AG10803 (cell line): Measurements from ENCODE around the gene MINDY1.

Experiments used
- DNase-seq: peaks from one replicate; pipeline ENCODE4 v3.0.0; 2010; ENCODE audit warnings: low read depth
- H3K4me3 ChIP-seq: 2 replicates; pipeline ENCODE4 v1.5.1; 2011; ENCODE audit warnings: mild to moderate bottlenecking, low read length, control low read depth
- CTCF ChIP-seq: conservative IDR thresholded peaks from 2 replicates; pipeline ENCODE4 v1.5.1; 2011; ENCODE audit warnings: mild to moderate bottlenecking, low read length, control low read depth, inconsistent platforms

Gene MINDY1

GRCh38 chr1:151049458-151049857, 42.8 kb upstream of the MINDY1 start:
- no peak for TF ChIP-seq CTCF
- H3K4me3 ChIP-seq = no peak overlapping the region

DNA sequence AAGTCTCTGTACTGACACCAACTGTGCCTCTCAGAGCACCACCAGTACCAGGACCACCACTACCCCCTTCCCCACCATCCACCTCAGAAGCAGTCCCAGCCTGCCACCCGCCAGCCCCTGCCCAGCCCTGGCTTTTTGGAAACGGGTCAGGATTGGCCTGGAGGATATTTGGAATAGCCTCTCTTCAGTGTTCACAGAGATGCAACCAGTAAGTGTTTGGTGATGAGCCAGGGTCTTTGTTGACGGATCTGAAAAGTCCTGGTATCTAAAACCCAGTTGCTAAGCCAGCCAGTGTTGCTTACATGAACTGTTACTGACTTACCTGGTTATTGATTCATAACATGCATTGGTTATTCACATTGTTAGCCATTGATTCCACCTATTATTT, 41.9 kb upstream of the MINDY1 start:
- peak overlapping the region; percentile 82 for H3K4me3 ChIP-seq
- peak; percentile 60; the same call in 1 of the 2 replicates for TF ChIP-seq CTCF
- DNase-seq = no peak

More at GRCh38 chr1:151049458-151049857, 42.8 kb upstream of the MINDY1 start:
- no peak for DNase-seq

- H3K4me3 ChIP-seq = peak overlapping the region; percentile 82
- DNase-seq = peak; percentile 65
- no peak; the same call in 1 of the 2 replicates for TF ChIP-seq CTCF
Measured at GRCh38 chr1:151047925-151048644, 41.4 kb upstream of the MINDY1 start.

- DNase-seq = peak; percentile 68
- H3K4me3 ChIP-seq = peak within 1 kb of the TSS; percentile 82
- TF ChIP-seq CTCF = no peak
Measured at GRCh38 chr1:151047591-151047924, 40.9 kb upstream of the MINDY1 start, which contains the start of gene C1orf56. Gene C1orf56, plus strand, starts transcription at chr1:151047751. Its CDS starts 97 bp downstream, at chr1:151047848.

DNA sequence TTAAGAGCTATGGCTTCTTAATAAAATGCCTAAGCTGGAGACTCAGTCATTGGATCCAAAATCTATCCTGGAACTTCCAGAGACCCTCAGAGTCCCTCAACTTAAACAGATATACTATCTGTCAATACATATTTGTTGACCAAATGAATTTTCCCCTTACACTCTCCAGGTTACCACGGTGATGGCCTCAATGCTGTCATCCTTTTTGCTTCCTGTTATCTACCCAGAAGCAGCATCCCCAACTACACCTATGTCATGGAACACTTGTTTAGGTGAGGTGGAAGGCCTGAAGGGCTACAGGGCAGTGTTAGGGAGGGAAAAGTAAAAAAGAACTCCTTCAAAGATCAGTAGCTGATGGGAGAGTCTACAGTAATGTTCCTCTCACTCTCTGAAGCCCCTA, 36.5 kb upstream of the MINDY1 start:
- no peak overlapping the region for H3K4me3 ChIP-seq
- no peak for TF ChIP-seq CTCF
- no peak for DNase-seq

- TF ChIP-seq CTCF = no peak
- DNase-seq = no peak
- no peak overlapping the region for H3K4me3 ChIP-seq
Measured at GRCh38 chr1:151039521-151039920, 32.8 kb upstream of the MINDY1 start.

DNA sequence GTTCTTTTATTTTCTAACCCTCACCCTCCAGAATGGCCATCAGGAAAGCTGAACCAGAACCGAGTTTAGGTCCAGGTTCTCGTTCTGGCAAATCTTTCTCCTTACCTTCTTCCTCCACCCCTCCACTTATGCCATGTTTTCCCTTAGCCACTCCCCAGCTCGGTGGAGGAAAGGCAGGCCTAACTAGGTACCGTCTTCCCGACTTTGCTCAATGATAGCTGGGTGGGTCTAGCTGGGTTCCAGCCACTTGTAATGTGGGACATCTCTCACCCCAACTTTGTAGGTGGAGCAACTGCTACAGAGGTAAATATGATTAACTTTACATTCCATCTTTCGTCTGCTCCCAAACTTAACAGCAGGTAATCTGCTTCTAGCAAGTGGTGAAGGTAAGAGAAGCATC, 30.3 kb upstream of the MINDY1 start:
- no peak overlapping the region for H3K4me3 ChIP-seq
- no peak for DNase-seq
- TF ChIP-seq CTCF = no peak
